Common myeloid progenitor, CD34-positive (primary cell): ENCODE data around the gene KCNQ2.

ENCODE experiments used
- CTCF ChIA-PET: fragments of 350-600 bp; sonication (Branson Sonifier 250); formaldehyde crosslinking; loops from one replicate; lab custom pipeline; 2021; ENCODE audit warnings: antibody characterized with exemption; lab: Charles Lee
- POLR2A ChIA-PET: fragments of 350-600 bp; sonication (Branson Sonifier 250); formaldehyde crosslinking; loops from one replicate; lab custom pipeline; 2021; ENCODE audit warnings: antibody characterized with exemption; lab: Charles Lee
- DNase-seq, 3 donors: peaks; one replicate each; pipeline versions ENCODE4 v3.0.0 to v3.0.0-alpha.2; 2013
- H3K27ac ChIP-seq, 2 experiments: 1 replicate in 1 of 2; 2 replicates in 1 of 2; pipeline ENCODE4 v1.7.0; 2013; ENCODE audit warnings: inconsistent platforms in 2 of 2, low read length in 2 of 2, mild to moderate bottlenecking in 2 of 2, low read depth in 1 of 2, moderate library complexity in 1 of 2; ENCODE audit not compliant: severe bottlenecking in 2 of 2, insufficient read depth in 1 of 2, poor library complexity in 1 of 2
- H3K27me3 ChIP-seq, 5 experiments: replicated peaks in 2 of 5; 1 replicate in 3 of 5; 2 replicates in 2 of 5; pipeline versions ENCODE4 v1.6.1 to v1.7.0; 2013; ENCODE audit warnings: low read length in 4 of 5, mild to moderate bottlenecking in 2 of 5, moderate library complexity in 2 of 5, inconsistent platforms in 1 of 5; ENCODE audit not compliant: insufficient read depth in 5 of 5, control insufficient read depth in 4 of 5
- H3K36me3 ChIP-seq, 4 experiments: 1 replicate in 2 of 4; 2 replicates in 2 of 4; pipeline versions ENCODE4 v1.6.1 to v1.7.0; 2013; ENCODE audit warnings: low read length in 3 of 4, control low read depth in 1 of 4, mild to moderate bottlenecking in 1 of 4; ENCODE audit not compliant: control insufficient read depth in 4 of 4, insufficient read depth in 4 of 4
- H3K4me1 ChIP-seq, 4 experiments: 1 replicate in 3 of 4; 2 replicates in 1 of 4; pipeline versions ENCODE4 v1.6.1 to v1.7.1; 2013; ENCODE audit warnings: low read length in 3 of 4, mild to moderate bottlenecking in 3 of 4, control low read depth in 1 of 4, inconsistent platforms in 1 of 4, moderate library complexity in 1 of 4; ENCODE audit not compliant: control insufficient read depth in 4 of 4, insufficient read depth in 4 of 4; ENCODE audit errors: control extremely low read depth in 1 of 4
- H3K4me3 ChIP-seq, 7 experiments: 1 replicate in 4 of 7; 2 replicates in 3 of 7; pipeline versions ENCODE4 v1.5.1 to v1.7.0; 2013; ENCODE audit warnings: mild to moderate bottlenecking in 7 of 7, low read length in 6 of 7, moderate library complexity in 6 of 7, inconsistent platforms in 2 of 7, low read depth in 2 of 7, control low read depth in 1 of 7; ENCODE audit not compliant: insufficient read depth in 4 of 7, control insufficient read depth in 1 of 7; ENCODE audit errors: extremely low read depth in 1 of 7
- H3K9me3 ChIP-seq, 5 experiments: 1 replicate in 4 of 5; 2 replicates in 1 of 5; pipeline versions ENCODE4 v1.6.1 to v1.7.1; 2013; ENCODE audit warnings: low read length in 4 of 5, mild to moderate bottlenecking in 2 of 5, inconsistent platforms in 1 of 5, low read depth in 1 of 5, moderate library complexity in 1 of 5; ENCODE audit not compliant: control insufficient read depth in 4 of 5, insufficient read depth in 2 of 5; ENCODE audit errors: control extremely low read depth in 1 of 5
- WGBS: methylation state at CpG from one replicate; pipeline ENCODE4 v1.1.5; 2013; ENCODE audit not compliant: insufficient coverage; 5-methylcytosine and 5-hydroxymethylcytosine counted together

KCNQ2 gene

DNA sequence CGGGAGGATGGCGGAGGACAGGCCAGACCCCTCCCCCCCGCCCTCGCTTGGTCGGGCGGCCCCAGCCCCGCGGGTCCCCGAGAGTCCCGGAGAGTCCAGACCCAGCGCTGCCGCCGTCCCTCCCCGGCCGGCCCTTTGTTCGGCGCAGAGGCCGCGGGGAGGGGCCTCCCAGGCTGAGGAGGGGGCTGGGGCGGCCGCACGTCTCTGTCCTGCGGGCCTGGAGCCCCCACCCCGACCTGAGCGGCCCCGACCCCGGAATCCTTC is 806 bp downstream of the KCNQ2 start:
- WGBS: 0% methylated on average over 15 of the region's 27 CpGs
- Histone ChIP-seq H3K27ac (no peak overlapping the region), H3K9me3 (no peaks in the 10 kb centered on the region), H3K36me3 (no peaks in the 10 kb centered on the region), H3K4me1 (peaks cover 0 to 16% (median 9%) of the 10 kb centered on the region in 4 experiments), H3K4me3 (peak overlapping the region in 2 of 7 experiments; percentile 48 to 50), H3K27me3 (peaks cover 0 to 95% (median 29%) of the 10 kb centered on the region in 5 experiments)
- CTCF ChIA-PET: interaction anchor here (0.8 kb wide), 1 partner anchor 25 kb away, joined by 3 read pairs; no protein-coding TSS in a partner anchor
- no peak for DNase-seq
- POLR2A ChIA-PET: no interaction called here

DNA sequence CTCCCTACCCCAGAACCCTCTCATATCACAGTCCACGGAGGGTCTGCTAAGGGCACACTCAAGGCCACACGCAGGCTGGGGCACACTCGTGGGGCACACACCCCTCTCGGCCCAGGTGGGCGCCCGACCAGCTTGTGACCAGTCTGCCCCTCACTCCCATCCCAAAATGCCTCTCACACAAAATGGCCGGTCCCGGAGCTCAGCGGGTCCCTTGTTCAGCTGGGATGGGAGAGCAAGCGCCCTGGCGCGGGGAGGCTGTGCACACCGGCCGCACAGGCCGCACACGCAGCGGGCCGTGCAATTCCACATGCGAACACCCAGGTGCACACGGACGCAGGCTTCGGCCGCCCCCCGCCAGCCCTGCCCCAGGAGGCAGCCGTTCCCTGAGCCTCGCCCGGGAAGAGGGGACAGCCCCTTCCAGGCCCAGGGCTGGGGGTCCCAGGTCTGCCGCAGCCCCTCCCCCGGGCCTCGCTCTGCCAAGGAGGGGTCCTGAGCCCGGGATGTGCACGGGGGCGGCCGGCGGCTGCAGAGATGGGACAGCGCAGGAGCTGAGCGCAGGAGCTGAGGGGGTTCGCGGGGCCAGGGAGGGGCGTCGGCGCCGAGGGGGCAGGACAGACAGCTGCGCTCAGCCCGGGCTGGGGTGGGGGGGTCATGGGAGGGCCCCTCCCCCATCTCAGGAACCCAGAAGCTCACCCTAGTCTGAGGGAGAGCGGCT is 1.3 kb downstream of the KCNQ2 start:
- POLR2A ChIA-PET: no interaction called here

DNA sequence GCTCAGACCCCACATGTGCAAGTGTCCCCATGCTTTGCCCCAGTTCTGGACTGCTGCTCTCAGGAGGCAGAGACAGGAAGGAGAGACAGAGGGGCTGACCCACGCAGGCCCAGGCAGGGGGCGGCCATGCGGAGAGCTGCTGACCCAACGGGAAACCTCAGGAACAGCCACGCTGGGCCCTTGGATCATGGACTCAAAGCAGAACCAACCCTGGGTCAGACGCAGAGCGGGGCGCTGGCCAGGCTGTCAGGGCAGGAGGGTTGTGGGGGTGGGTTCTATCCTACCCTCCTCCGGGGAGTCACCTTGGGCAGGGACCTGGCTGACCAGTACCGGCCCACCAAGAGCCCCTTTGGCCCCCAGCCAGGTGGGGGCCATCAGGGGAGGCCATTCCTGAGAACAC is 2.0 kb downstream of the KCNQ2 start:
- no peaks in the 10 kb centered on the region for H3K9me3 ChIP-seq
- peaks cover 0 to 16% (median 9%) of the 10 kb centered on the region in 4 experiments for H3K4me1 ChIP-seq
- ChIA-PET POLR2A (interaction anchor here (0.8 kb wide), 1 partner anchor 81 kb away, joined by 3 read pairs; no protein-coding TSS in a partner anchor), CTCF (interaction anchor here (0.7 to 2.9 kb wide), 4 partner anchors 13 to 26 kb away, joined by 3 to 8 read pairs (median 3); no protein-coding TSS in a partner anchor)
- no peak overlapping the region for H3K27ac ChIP-seq
- no peaks in the 10 kb centered on the region for H3K36me3 ChIP-seq
- H3K27me3 ChIP-seq: peaks cover 0 to 95% (median 26%) of the 10 kb centered on the region in 5 experiments
- no peak overlapping the region for H3K4me3 ChIP-seq
- DNase-seq: no peak
- WGBS: 88% methylated on average over 10 of the region's 10 CpGs

More for the DNA sequence above, 1.3 kb downstream of the KCNQ2 start:
- Histone ChIP-seq H3K27ac (no peak overlapping the region), H3K36me3 (no peaks in the 10 kb centered on the region), H3K4me3 (no peak overlapping the region), H3K9me3 (no peaks in the 10 kb centered on the region), H3K4me1 (peaks cover 0 to 16% (median 9%) of the 10 kb centered on the region in 4 experiments), H3K27me3 (peaks cover 0 to 95% (median 29%) of the 10 kb centered on the region in 5 experiments)
- CTCF ChIA-PET: interaction anchor here (0.8 to 1.4 kb wide), 2 partner anchors 14 to 20 kb away, joined by 3 read pairs; no protein-coding TSS in a partner anchor
- 17% methylated on average over 32 of the region's 46 CpGs for WGBS
- no peak for DNase-seq

DNA sequence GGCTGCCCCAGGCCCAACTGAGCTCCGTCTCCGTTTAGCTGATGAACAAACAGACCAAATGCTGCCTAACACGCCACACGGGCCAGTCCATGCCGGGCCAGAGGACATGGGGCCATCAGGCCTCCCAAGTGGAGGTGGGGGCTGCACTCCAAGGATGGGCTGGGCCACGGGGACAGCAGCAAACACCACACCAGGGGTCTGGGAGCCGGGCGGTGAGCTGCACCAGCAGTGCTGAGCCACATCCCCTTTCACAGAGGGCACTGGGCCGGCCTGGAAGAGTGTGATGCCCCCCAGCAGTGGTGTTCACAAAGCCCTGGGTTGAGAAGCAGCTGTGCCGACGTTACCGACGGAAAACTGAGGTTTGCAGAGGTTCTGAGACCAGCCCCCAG is 2.7 kb downstream of the KCNQ2 start:
- Histone ChIP-seq H3K27ac (no peak overlapping the region), H3K27me3 (peaks cover 0 to 95% (median 25%) of the 10 kb centered on the region in 5 experiments), H3K4me1 (peaks cover 0 to 16% (median 9%) of the 10 kb centered on the region in 4 experiments), H3K36me3 (no peaks in the 10 kb centered on the region), H3K4me3 (no peak overlapping the region), H3K9me3 (no peaks in the 10 kb centered on the region)
- POLR2A ChIA-PET: interaction anchor here (0.8 kb wide), 1 partner anchor 82 kb away, joined by 3 read pairs; no protein-coding TSS in a partner anchor
- 83% methylated on average over 11 of the region's 13 CpGs for WGBS
- CTCF ChIA-PET: interaction anchor here (0.7 to 2.9 kb wide), 2 partner anchors 23 to 27 kb away, joined by 3 to 8 read pairs; no protein-coding TSS in a partner anchor
- DNase-seq: no peak

DNA sequence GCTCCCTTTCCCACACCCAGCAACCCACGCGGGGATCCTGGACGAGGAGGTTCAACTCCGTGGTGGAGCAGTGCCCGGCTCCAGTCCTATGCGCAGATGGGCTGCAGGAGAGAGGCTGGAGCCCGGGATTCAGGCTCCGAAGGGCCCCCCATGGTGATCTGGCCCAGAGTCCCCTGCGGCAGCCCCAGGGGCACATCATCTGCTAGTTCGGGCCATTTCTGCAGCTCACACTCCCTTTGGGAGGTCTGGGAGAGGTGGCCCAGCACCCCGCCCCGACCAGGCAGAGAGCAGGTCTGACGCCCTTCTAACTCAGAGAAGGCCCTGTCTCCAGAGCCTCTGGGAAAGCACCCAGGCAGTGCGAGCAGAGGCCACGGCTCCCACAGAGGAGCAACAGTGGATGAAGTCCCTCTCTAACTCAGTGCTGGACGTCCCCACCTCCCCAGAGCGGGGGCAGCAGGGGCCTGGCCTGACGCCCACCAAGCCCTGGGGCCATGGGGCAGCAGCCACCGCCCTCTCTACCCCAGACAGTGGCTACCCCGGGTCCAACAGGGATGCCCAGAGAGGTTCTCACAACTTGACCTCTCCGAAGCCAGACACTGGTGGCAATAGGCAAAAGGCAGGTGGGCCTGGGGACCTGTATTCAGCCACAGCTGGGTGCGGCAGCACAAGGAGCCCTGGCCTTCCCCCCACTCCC is 3.3 kb downstream of the KCNQ2 start:
- no peak overlapping the region for H3K27ac ChIP-seq
- WGBS: 92% methylated on average over 20 of the region's 22 CpGs
- peaks cover 0 to 12% (median 6%) of the 10 kb centered on the region in 4 experiments for H3K4me1 ChIP-seq
- no peaks in the 10 kb centered on the region for H3K36me3 ChIP-seq
- CTCF ChIA-PET: interaction anchor here (2.9 kb wide), 1 partner anchor 27 kb away, joined by 8 read pairs; no protein-coding TSS in a partner anchor
- POLR2A ChIA-PET: no interaction called here
- DNase-seq: no peak
- H3K27me3 ChIP-seq: peaks cover 0 to 95% (median 22%) of the 10 kb centered on the region in 5 experiments
- no peak overlapping the region for H3K4me3 ChIP-seq
- H3K9me3 ChIP-seq: no peaks in the 10 kb centered on the region

DNA sequence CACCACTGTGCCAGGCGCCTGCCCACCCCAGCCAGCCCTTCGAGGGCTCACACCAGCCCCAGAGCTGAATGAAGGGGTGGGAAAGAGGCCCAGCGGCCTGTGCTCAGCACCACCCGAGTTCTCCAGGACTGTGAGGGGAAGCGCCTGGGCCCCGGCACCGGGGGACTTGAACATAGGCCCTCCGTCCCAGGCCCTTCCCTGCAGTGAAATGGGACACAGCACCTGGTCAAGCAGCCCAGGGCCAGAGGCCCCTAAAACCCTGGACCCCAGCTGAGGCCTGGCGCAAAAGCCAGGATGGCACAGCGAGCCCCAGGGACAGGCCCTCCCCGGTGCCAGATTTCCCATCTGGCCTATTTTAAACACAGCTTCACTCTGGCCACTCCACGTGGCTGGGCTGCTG is 4.0 kb downstream of the KCNQ2 start:
- CTCF ChIA-PET: interaction anchor here (2.9 kb wide), 1 partner anchor 28 kb away, joined by 8 read pairs; no protein-coding TSS in a partner anchor
- Histone ChIP-seq H3K36me3 (no peaks in the 10 kb centered on the region), H3K4me1 (peaks cover 0 to 9% (median 4%) of the 10 kb centered on the region in 4 experiments), H3K4me3 (no peak overlapping the region), H3K27me3 (peaks cover 0 to 95% (median 17%) of the 10 kb centered on the region in 5 experiments), H3K9me3 (no peaks in the 10 kb centered on the region), H3K27ac (no peak overlapping the region)
- DNase-seq: no peak
- 91% methylated on average over 12 of the region's 12 CpGs for WGBS
- POLR2A ChIA-PET: no interaction called here
